GM23338 (cell line): Measurements from ENCODE around the gene TSC22D1.

Source experiments
- CREB1 ChIP-seq: fragments of 250-450 bp; sonication (Bioruptor Pico); IDR thresholded peaks from 2 replicates; pipeline ENCODE4 v1.5.0; 2020; ENCODE audit warnings: low read depth, mild to moderate bottlenecking, moderate library complexity
- EZH2 ChIP-seq: fragments of 200-600 bp; sonication (generic); IDR thresholded peaks from one replicate; pipeline ENCODE4 v1.8.0; 2017; ENCODE audit warnings: antibody characterized with exemption, mild to moderate bottlenecking, low read depth; ENCODE audit not compliant: unreplicated experiment
- EZH2phosphoT487 ChIP-seq: fragments of 200-600 bp; sonication (generic); IDR thresholded peaks from one replicate; pipeline ENCODE4 v1.8.1; 2018; ENCODE audit warnings: antibody characterized with exemption; ENCODE audit not compliant: unreplicated experiment
- POLR2AphosphoS5 ChIP-seq: IDR thresholded peaks from 2 replicates; pipeline ENCODE4 v1.6.1; 2016; ENCODE audit warnings: antibody characterized with exemption, low read depth
- ZNF114 ChIP-seq: fragments of 250-450 bp; sonication (Bioruptor Pico); IDR thresholded peaks from 2 replicates; pipeline ENCODE4 v1.5.0; 2020; ENCODE audit warnings: mild to moderate bottlenecking, moderate library complexity
- TF ChIP-seq, protein P1 (sequence below): IDR thresholded peaks from one replicate; pipeline ENCODE4 v1.6.1; 2018; ENCODE audit warnings: antibody characterized with exemption; ENCODE audit not compliant: unreplicated experiment
- TF ChIP-seq, protein P2 (sequence below), 2 experiments: fragments of 200-600 bp in 1 of 2; sonication (generic) in 1 of 2; conservative IDR thresholded peaks; 2 replicates each; pipeline versions ENCODE4 v1.5.1 to v1.6.1; 2016 to 2017; ENCODE audit warnings: antibody characterized with exemption in 2 of 2, low read depth in 2 of 2, mild to moderate bottlenecking in 2 of 2, moderate library complexity in 1 of 2
- TF ChIP-seq, protein P3 (sequence below): IDR thresholded peaks from 2 replicates; pipeline ENCODE4 v1.6.1; 2016; ENCODE audit warnings: antibody characterized with exemption

DNA sequence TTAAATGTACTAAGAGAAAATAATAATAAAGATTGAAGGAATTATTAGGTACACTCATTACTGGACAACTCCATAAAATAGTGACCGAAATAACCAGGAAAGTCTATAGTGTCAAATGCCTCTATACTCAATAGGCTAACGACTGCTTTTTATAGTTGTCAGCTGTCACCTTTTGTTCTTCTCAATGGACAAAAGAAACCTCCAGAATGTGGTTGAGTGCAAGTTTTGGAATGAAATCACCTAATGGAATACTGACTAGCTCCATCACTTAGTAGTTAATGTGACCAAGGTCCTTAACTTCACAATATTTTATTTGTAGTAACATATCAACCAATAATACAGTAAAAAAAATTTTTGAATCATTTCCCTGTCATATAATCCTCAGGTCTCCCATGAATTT lies 18.1 kb downstream of the TSC22D1 start:
- TF ChIP-seq EZH2phosphoT487, result no peak
- TF ChIP-seq, protein P1, sequence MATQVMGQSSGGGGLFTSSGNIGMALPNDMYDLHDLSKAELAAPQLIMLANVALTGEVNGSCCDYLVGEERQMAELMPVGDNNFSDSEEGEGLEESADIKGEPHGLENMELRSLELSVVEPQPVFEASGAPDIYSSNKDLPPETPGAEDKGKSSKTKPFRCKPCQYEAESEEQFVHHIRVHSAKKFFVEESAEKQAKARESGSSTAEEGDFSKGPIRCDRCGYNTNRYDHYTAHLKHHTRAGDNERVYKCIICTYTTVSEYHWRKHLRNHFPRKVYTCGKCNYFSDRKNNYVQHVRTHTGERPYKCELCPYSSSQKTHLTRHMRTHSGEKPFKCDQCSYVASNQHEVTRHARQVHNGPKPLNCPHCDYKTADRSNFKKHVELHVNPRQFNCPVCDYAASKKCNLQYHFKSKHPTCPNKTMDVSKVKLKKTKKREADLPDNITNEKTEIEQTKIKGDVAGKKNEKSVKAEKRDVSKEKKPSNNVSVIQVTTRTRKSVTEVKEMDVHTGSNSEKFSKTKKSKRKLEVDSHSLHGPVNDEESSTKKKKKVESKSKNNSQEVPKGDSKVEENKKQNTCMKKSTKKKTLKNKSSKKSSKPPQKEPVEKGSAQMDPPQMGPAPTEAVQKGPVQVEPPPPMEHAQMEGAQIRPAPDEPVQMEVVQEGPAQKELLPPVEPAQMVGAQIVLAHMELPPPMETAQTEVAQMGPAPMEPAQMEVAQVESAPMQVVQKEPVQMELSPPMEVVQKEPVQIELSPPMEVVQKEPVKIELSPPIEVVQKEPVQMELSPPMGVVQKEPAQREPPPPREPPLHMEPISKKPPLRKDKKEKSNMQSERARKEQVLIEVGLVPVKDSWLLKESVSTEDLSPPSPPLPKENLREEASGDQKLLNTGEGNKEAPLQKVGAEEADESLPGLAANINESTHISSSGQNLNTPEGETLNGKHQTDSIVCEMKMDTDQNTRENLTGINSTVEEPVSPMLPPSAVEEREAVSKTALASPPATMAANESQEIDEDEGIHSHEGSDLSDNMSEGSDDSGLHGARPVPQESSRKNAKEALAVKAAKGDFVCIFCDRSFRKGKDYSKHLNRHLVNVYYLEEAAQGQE, result no peak
- TF ChIP-seq, protein P2, sequence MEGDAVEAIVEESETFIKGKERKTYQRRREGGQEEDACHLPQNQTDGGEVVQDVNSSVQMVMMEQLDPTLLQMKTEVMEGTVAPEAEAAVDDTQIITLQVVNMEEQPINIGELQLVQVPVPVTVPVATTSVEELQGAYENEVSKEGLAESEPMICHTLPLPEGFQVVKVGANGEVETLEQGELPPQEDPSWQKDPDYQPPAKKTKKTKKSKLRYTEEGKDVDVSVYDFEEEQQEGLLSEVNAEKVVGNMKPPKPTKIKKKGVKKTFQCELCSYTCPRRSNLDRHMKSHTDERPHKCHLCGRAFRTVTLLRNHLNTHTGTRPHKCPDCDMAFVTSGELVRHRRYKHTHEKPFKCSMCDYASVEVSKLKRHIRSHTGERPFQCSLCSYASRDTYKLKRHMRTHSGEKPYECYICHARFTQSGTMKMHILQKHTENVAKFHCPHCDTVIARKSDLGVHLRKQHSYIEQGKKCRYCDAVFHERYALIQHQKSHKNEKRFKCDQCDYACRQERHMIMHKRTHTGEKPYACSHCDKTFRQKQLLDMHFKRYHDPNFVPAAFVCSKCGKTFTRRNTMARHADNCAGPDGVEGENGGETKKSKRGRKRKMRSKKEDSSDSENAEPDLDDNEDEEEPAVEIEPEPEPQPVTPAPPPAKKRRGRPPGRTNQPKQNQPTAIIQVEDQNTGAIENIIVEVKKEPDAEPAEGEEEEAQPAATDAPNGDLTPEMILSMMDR (conservative IDR thresholded peaks at IDR 0.05; ENCODE audit: low read depth in 2 of 2), result no peak
- TF ChIP-seq POLR2AphosphoS5, result no peak
- no peak for TF ChIP-seq ZNF114 (CRISPR knock-in tag)
- TF ChIP-seq, protein P3, sequence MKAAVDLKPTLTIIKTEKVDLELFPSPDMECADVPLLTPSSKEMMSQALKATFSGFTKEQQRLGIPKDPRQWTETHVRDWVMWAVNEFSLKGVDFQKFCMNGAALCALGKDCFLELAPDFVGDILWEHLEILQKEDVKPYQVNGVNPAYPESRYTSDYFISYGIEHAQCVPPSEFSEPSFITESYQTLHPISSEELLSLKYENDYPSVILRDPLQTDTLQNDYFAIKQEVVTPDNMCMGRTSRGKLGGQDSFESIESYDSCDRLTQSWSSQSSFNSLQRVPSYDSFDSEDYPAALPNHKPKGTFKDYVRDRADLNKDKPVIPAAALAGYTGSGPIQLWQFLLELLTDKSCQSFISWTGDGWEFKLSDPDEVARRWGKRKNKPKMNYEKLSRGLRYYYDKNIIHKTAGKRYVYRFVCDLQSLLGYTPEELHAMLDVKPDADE, result no peak
- no peak for TF ChIP-seq EZH2
- no peak for TF ChIP-seq CREB1 (CRISPR knock-in tag)
